ENCODE data around the gene SRRM5. TPM values are rescaled to one million over a fixed set of nuclear protein-coding genes. Genes with fewer than 3 reads are reported as not detected.

SRRM5 gene
- total and polyA plus RNA-seq, 2 experiments from 2014 or later = 0.08 TPM; not detected in 1

DNA sequence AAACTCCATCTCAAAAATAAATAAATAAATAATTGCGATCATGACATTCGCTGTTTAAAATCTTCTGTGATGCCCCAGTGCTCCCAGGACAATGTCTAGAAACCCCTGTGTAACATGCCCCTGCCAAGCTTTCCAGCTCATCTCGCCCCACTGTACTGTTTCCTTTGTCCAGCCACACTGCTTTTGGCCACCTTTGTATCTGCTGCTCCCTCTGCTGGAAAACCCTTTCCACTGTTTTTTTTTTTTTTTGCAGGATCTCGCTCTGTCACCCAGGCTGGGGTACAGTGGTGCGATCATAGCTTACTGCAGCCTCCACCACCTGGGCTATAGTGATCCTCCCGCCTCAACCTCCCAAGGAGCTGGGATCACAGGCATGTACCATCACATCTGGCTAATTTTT lies 50.6 kb downstream of the SRRM5 start:
- peak; percentile 63 for DNase-seq (ENCODE audit: low spot score)
- Mint-ChIP-seq H3K4me3 (no peak overlapping the region), H3K36me3 (ENCODE audit: low read depth) (peaks cover 62% of the 10 kb centered on the region), H3K9me3 (no peaks in the 10 kb centered on the region; the same call in 2 of the 3 replicates), H3K27me3 (ENCODE audit: insufficient read depth, low read depth, poor library complexity) (peaks cover 6% of the 10 kb centered on the region), H3K4me1 (peaks cover 5% of the 10 kb centered on the region; the same call in 2 of the 3 replicates), H3K27ac (peak overlapping the region; percentile 37; the same call in 1 of the 2 replicates)
- Histone ChIP-seq H3K79me2 (replicated peaks; ENCODE audit: insufficient read depth) (no peaks in the 10 kb centered on the region), H3K27ac (ENCODE audit: low read depth) (no peak overlapping the region), H3K4me1 (ENCODE audit: insufficient read depth) (peaks cover 6% of the 10 kb centered on the region; the same call in 1 of the 2 replicates), H3K9me2 (ENCODE audit: insufficient read depth) (no peaks in the 10 kb centered on the region), H3K36me3 (ENCODE audit: insufficient read depth) (no peaks in the 10 kb centered on the region), H3K27me3 (ENCODE audit: insufficient read depth) (0 out of 2 replicates have a peak, but pooled peaks cover 4% of the 10 kb centered on the region), H4K20me1 (replicated peaks; ENCODE audit: insufficient read depth) (no peaks in the 10 kb centered on the region), H2AFZ (no peak overlapping the region), H3K4me3 (no peak overlapping the region), H3K4me2 (no peak overlapping the region), H3F3A (replicated peaks; ENCODE audit: low read depth) (0 out of 2 replicates have a peak, but pooled peaks cover 3% of the 10 kb centered on the region)
- TF ChIP-seq EZH2phosphoT487 (IDR thresholded peaks at IDR 0.05; ENCODE audit: unreplicated experiment) (no peak), STAT1 (IDR thresholded peaks at IDR 0.05; ENCODE audit: unreplicated experiment) (no peak)
- TF ChIP-seq, protein P1, sequence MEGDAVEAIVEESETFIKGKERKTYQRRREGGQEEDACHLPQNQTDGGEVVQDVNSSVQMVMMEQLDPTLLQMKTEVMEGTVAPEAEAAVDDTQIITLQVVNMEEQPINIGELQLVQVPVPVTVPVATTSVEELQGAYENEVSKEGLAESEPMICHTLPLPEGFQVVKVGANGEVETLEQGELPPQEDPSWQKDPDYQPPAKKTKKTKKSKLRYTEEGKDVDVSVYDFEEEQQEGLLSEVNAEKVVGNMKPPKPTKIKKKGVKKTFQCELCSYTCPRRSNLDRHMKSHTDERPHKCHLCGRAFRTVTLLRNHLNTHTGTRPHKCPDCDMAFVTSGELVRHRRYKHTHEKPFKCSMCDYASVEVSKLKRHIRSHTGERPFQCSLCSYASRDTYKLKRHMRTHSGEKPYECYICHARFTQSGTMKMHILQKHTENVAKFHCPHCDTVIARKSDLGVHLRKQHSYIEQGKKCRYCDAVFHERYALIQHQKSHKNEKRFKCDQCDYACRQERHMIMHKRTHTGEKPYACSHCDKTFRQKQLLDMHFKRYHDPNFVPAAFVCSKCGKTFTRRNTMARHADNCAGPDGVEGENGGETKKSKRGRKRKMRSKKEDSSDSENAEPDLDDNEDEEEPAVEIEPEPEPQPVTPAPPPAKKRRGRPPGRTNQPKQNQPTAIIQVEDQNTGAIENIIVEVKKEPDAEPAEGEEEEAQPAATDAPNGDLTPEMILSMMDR (conservative IDR thresholded peaks at IDR 0.05; ENCODE audit: low read depth in 2 of 2) = peak; percentile 56
- ATAC-seq = peak; percentile 88

- Mint-ChIP-seq H3K36me3 (ENCODE audit: low read depth) (peaks cover 56% of the 10 kb centered on the region), H3K4me3 (no peak overlapping the region), H3K27ac (no peak overlapping the region), H3K4me1 (peaks cover 12% of the 10 kb centered on the region), H3K27me3 (ENCODE audit: insufficient read depth, low read depth, poor library complexity) (peaks cover 17% of the 10 kb centered on the region), H3K9me3 (no peaks in the 10 kb centered on the region)
- H3K4me2 ChIP-seq = no peak overlapping the region
- no peak overlapping the region for H3K4me3 ChIP-seq
- TF ChIP-seq NANOG (IDR thresholded peaks at IDR 0.05; ENCODE audit: borderline replicate concordance) (no peak), ZNF331 (CRISPR knock-in tag; IDR thresholded peaks at IDR 0.05; ENCODE audit: low read depth) (no peak), ETS1 (IDR thresholded peaks at IDR 0.05) (no peak), JUNB (IDR thresholded peaks at IDR 0.05; ENCODE audit: unreplicated experiment) (no peak), ZNF114 (CRISPR knock-in tag; IDR thresholded peaks at IDR 0.05) (no peak), POLR2AphosphoS5 (IDR thresholded peaks at IDR 0.05; ENCODE audit: low read depth) (no peak)
- TF ChIP-seq, protein P2, sequence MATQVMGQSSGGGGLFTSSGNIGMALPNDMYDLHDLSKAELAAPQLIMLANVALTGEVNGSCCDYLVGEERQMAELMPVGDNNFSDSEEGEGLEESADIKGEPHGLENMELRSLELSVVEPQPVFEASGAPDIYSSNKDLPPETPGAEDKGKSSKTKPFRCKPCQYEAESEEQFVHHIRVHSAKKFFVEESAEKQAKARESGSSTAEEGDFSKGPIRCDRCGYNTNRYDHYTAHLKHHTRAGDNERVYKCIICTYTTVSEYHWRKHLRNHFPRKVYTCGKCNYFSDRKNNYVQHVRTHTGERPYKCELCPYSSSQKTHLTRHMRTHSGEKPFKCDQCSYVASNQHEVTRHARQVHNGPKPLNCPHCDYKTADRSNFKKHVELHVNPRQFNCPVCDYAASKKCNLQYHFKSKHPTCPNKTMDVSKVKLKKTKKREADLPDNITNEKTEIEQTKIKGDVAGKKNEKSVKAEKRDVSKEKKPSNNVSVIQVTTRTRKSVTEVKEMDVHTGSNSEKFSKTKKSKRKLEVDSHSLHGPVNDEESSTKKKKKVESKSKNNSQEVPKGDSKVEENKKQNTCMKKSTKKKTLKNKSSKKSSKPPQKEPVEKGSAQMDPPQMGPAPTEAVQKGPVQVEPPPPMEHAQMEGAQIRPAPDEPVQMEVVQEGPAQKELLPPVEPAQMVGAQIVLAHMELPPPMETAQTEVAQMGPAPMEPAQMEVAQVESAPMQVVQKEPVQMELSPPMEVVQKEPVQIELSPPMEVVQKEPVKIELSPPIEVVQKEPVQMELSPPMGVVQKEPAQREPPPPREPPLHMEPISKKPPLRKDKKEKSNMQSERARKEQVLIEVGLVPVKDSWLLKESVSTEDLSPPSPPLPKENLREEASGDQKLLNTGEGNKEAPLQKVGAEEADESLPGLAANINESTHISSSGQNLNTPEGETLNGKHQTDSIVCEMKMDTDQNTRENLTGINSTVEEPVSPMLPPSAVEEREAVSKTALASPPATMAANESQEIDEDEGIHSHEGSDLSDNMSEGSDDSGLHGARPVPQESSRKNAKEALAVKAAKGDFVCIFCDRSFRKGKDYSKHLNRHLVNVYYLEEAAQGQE (IDR thresholded peaks at IDR 0.05; ENCODE audit: unreplicated experiment) = no peak
- 0 out of 2 replicates have a peak, but pooled peaks cover 4% of the 10 kb centered on the region for H3K27me3 ChIP-seq (ENCODE audit: insufficient read depth)
- no peak for DNase-seq (ENCODE audit: low spot score)
- H3K27ac ChIP-seq (ENCODE audit: low read depth) = no peak overlapping the region
- H3F3A ChIP-seq (replicated peaks; ENCODE audit: low read depth) = peaks cover 8% of the 10 kb centered on the region; the same call in 1 of the 2 replicates
- no peak overlapping the region for H2AFZ ChIP-seq
- ATAC-seq = no peak
- H4K20me1 ChIP-seq (replicated peaks; ENCODE audit: insufficient read depth) = no peaks in the 10 kb centered on the region
- no peaks in the 10 kb centered on the region for H3K9me2 ChIP-seq (ENCODE audit: insufficient read depth)
- no peaks in the 10 kb centered on the region for H3K36me3 ChIP-seq (ENCODE audit: insufficient read depth)
- H3K79me2 ChIP-seq (replicated peaks; ENCODE audit: insufficient read depth) = no peaks in the 10 kb centered on the region
- peaks cover 6% of the 10 kb centered on the region; the same call in 1 of the 2 replicates for H3K4me1 ChIP-seq (ENCODE audit: insufficient read depth)
Measured at GRCh38 chr19:43664018-43664417, 52.1 kb downstream of the SRRM5 start.

Small RNAs within 50 kb of the gene (small RNA-seq; reads per million reads assigned to genes)
- gene RN7SL368P (ENCODE audit: low replicate concordance) = not detected

Other genes with a start within 250 kb of the SRRM5 start
- not detected in 2 replicates for gene TEX101, start 197.2 kb upstream of the SRRM5 start, total RNA-seq (2014; rRNA removed; shearing (Covaris generic))
- not detected in 2 replicates for gene TEX101, start 197.2 kb upstream of the SRRM5 start, polyA plus RNA-seq (2016; fragmentation: Nextera tagmentation; extraction: Ambion mirVana)
- gene LYPD3, start 146.5 kb upstream of the SRRM5 start, total RNA-seq (2014; rRNA removed; shearing (Covaris generic)) = 3.0 and 3.3 TPM in 2 replicates
- gene LYPD3, start 146.5 kb upstream of the SRRM5 start, polyA plus RNA-seq (2016; fragmentation: Nextera tagmentation; extraction: Ambion mirVana) = 4.1 and 4.6 TPM in 2 replicates
- 10.2 and 15.4 TPM in 2 replicates for gene PHLDB3, start 107.3 kb upstream of the SRRM5 start, total RNA-seq (2014; rRNA removed; shearing (Covaris generic))
- 6.3 and 8.4 TPM in 2 replicates for gene PHLDB3, start 107.3 kb upstream of the SRRM5 start, polyA plus RNA-seq (2016; fragmentation: Nextera tagmentation; extraction: Ambion mirVana)
- gene ETHE1, start 84.9 kb upstream of the SRRM5 start, total RNA-seq (2014; rRNA removed; shearing (Covaris generic)) = 23.2 and 25.5 TPM in 2 replicates
- gene ETHE1, start 84.9 kb upstream of the SRRM5 start, polyA plus RNA-seq (2016; fragmentation: Nextera tagmentation; extraction: Ambion mirVana) = 8.9 and 11.1 TPM in 2 replicates
- gene ZNF575, start 78.9 kb upstream of the SRRM5 start, total RNA-seq (2014; rRNA removed; shearing (Covaris generic)) = 0.10 TPM in 1 of 2 replicates, not detected in the other
- 0.42 and 0.65 TPM in 2 replicates for gene ZNF575, start 78.9 kb upstream of the SRRM5 start, polyA plus RNA-seq (2016; fragmentation: Nextera tagmentation; extraction: Ambion mirVana)
- gene XRCC1, start 36.6 kb upstream of the SRRM5 start, total RNA-seq (2014; rRNA removed; shearing (Covaris generic)) = 45.8 and 49.5 TPM in 2 replicates
- gene XRCC1, start 36.6 kb upstream of the SRRM5 start, polyA plus RNA-seq (2016; fragmentation: Nextera tagmentation; extraction: Ambion mirVana) = 32.0 and 35.3 TPM in 2 replicates
- 4.3 and 7.8 TPM in 2 replicates for gene PINLYP, start 36.3 kb upstream of the SRRM5 start, total RNA-seq (2014; rRNA removed; shearing (Covaris generic))
- 11.1 and 12.1 TPM in 2 replicates for gene PINLYP, start 36.3 kb upstream of the SRRM5 start, polyA plus RNA-seq (2016; fragmentation: Nextera tagmentation; extraction: Ambion mirVana)
- 49.6 and 72.7 TPM in 2 replicates for gene IRGQ, start 16.0 kb upstream of the SRRM5 start, total RNA-seq (2014; rRNA removed; shearing (Covaris generic))
- 8.4 and 8.7 TPM in 2 replicates for gene IRGQ, start 16.0 kb upstream of the SRRM5 start, polyA plus RNA-seq (2016; fragmentation: Nextera tagmentation; extraction: Ambion mirVana)
- gene ZNF576, start 15.5 kb upstream of the SRRM5 start, total RNA-seq (2014; rRNA removed; shearing (Covaris generic)) = 5.9 and 14.1 TPM in 2 replicates
- 15.5 and 16.9 TPM in 2 replicates for gene ZNF576, start 15.5 kb upstream of the SRRM5 start, polyA plus RNA-seq (2016; fragmentation: Nextera tagmentation; extraction: Ambion mirVana)
- gene ZNF428, start 7.5 kb downstream of the SRRM5 start, total RNA-seq (2014; rRNA removed; shearing (Covaris generic)) = 21.6 and 23.9 TPM in 2 replicates
- gene ZNF428, start 7.5 kb downstream of the SRRM5 start, polyA plus RNA-seq (2016; fragmentation: Nextera tagmentation; extraction: Ambion mirVana) = 21.1 and 22.5 TPM in 2 replicates
- gene CADM4, start 27.8 kb downstream of the SRRM5 start, total RNA-seq (2014; rRNA removed; shearing (Covaris generic)) = 21.2 and 26.0 TPM in 2 replicates
- 3.7 TPM in 2 replicates for gene CADM4, start 27.8 kb downstream of the SRRM5 start, polyA plus RNA-seq (2016; fragmentation: Nextera tagmentation; extraction: Ambion mirVana)
- gene PLAUR, start 58.1 kb downstream of the SRRM5 start, total RNA-seq (2014; rRNA removed; shearing (Covaris generic)) = 11.1 and 16.5 TPM in 2 replicates
- gene PLAUR, start 58.1 kb downstream of the SRRM5 start, polyA plus RNA-seq (2016; fragmentation: Nextera tagmentation; extraction: Ambion mirVana) = 20.6 and 21.3 TPM in 2 replicates
- gene IRGC, start 104.0 kb downstream of the SRRM5 start, total RNA-seq (2014; rRNA removed; shearing (Covaris generic)) = not detected in 2 replicates
- not detected in 2 replicates for gene IRGC, start 104.0 kb downstream of the SRRM5 start, polyA plus RNA-seq (2016; fragmentation: Nextera tagmentation; extraction: Ambion mirVana)
- 6.3 and 13.2 TPM in 2 replicates for gene SMG9, start 142.9 kb downstream of the SRRM5 start, total RNA-seq (2014; rRNA removed; shearing (Covaris generic))
- gene SMG9, start 142.9 kb downstream of the SRRM5 start, polyA plus RNA-seq (2016; fragmentation: Nextera tagmentation; extraction: Ambion mirVana) = 14.0 and 15.7 TPM in 2 replicates
- gene KCNN4, start 168.9 kb downstream of the SRRM5 start, total RNA-seq (2014; rRNA removed; shearing (Covaris generic)) = 3.2 and 3.4 TPM in 2 replicates
- 0.75 and 0.86 TPM in 2 replicates for gene KCNN4, start 168.9 kb downstream of the SRRM5 start, polyA plus RNA-seq (2016; fragmentation: Nextera tagmentation; extraction: Ambion mirVana)
- gene LYPD5, start 190.4 kb downstream of the SRRM5 start, total RNA-seq (2014; rRNA removed; shearing (Covaris generic)) = 0.54 and 1.1 TPM in 2 replicates
- 0.61 and 1.5 TPM in 2 replicates for gene LYPD5, start 190.4 kb downstream of the SRRM5 start, polyA plus RNA-seq (2016; fragmentation: Nextera tagmentation; extraction: Ambion mirVana)
- gene ZNF283, start 215.2 kb downstream of the SRRM5 start, total RNA-seq (2014; rRNA removed; shearing (Covaris generic)) = 8.7 and 12.0 TPM in 2 replicates
- 3.0 and 3.1 TPM in 2 replicates for gene ZNF283, start 215.2 kb downstream of the SRRM5 start, polyA plus RNA-seq (2016; fragmentation: Nextera tagmentation; extraction: Ambion mirVana)